K562 (cell line): ENCODE measurements around the gene ATP6V0E1. TPM values are rescaled to one million over a fixed set of nuclear protein-coding genes. Genes with fewer than 3 reads are reported as not detected.

ENCODE experiments used
- ATAC-seq: fragments of 200-7000 bp; cut with Tn5 transposase; 3 replicates; pipeline ENCODE4 v1.9.1; 2020; ENCODE audit warnings: moderate library complexity
- BruUV-seq: library from RNA; stranded (reverse); fragments of 400-500 nt; replicated peaks from 2 replicates; lab custom pipeline; 2021; lab: Mats Ljungman, UMichigan
- CTCF ChIA-PET: fragments of 300-600 bp; formaldehyde crosslinking; extraction: SDS; loops from one replicate; lab custom pipeline; 2021; ENCODE audit warnings: low intra/inter-chr PET ratio; lab: Yijun Ruan, JAX
- POLR2A ChIA-PET: fragments of 300-600, 350-650 bp; sonication (Branson Sonifier 250); formaldehyde crosslinking; extraction: SDS; loops from one replicate; lab custom pipeline; 2021; ENCODE audit warnings: antibody characterized with exemption, inconsistent platforms; lab: Yijun Ruan, JAX
- DNase-seq, 4 experiments: peaks; one replicate each; pipeline versions ENCODE4 v3.0.0 to v3.0.0-alpha.2; 2011 to 2018; ENCODE audit warnings: low spot score in 3 of 4, mixed read lengths in 3 of 4; ENCODE audit errors: extremely low read depth in 1 of 4
- FAIRE-seq: peaks from 2 replicates; lab custom pipeline; 2011; peaks lifted over from hg19 to GRCh38; lab: Jason Lieb, UNC
- H2AFZ ChIP-seq: 2 replicates; pipeline ENCODE4 v1.6.0; 2011; ENCODE audit warnings: low read depth, low read length, control low read depth, inconsistent platforms
- H3K27ac ChIP-seq: fragments of 200-600 bp; 3 replicates; pipeline ENCODE4 v1.8.0; 2011; ENCODE audit warnings: low read depth, mild to moderate bottlenecking, control low read depth, inconsistent platforms, low read length, moderate library complexity, mixed read lengths; ENCODE audit errors: extremely low read depth
- H3K27me3 ChIP-seq, 2 experiments: fragments of 300-600 bp in 1 of 2; 2 replicates in 1 of 2; 3 replicates in 1 of 2; pipeline versions ENCODE4 v1.6.0 to v1.8.0; 2011; ENCODE audit warnings: inconsistent platforms in 2 of 2, low read length in 2 of 2, mild to moderate bottlenecking in 1 of 2, mixed read lengths in 1 of 2, moderate library complexity in 1 of 2; ENCODE audit not compliant: control insufficient read depth in 2 of 2, insufficient read depth in 2 of 2
- H3K36me3 ChIP-seq: fragments of 300-600 bp; 3 replicates; pipeline ENCODE4 v1.8.0; 2011; ENCODE audit warnings: mild to moderate bottlenecking, low read length, inconsistent platforms; ENCODE audit not compliant: control insufficient read depth, insufficient read depth
- H3K4me1 ChIP-seq, 2 experiments: fragments of 200-600 bp in 1 of 2; replicated peaks in 1 of 2; 2 replicates in 1 of 2; 3 replicates in 1 of 2; pipeline versions ENCODE4 v1.5.1 to v1.8.0; 2011; ENCODE audit warnings: inconsistent platforms in 2 of 2, low read length in 2 of 2, mild to moderate bottlenecking in 1 of 2, mixed read lengths in 1 of 2, moderate library complexity in 1 of 2; ENCODE audit not compliant: control insufficient read depth in 2 of 2, insufficient read depth in 2 of 2
- H3K4me2 ChIP-seq: 2 replicates; pipeline ENCODE4 v1.6.1; 2011; ENCODE audit warnings: low read length, control low read depth, inconsistent platforms, mixed read lengths; ENCODE audit not compliant: insufficient read depth
- H3K4me3 ChIP-seq: fragments of 200-600 bp; sonication (generic), shearing (Covaris generic); 2 replicates; pipeline ENCODE4 v1.5.1; 2016; ENCODE audit warnings: control low read depth, inconsistent platforms
- H3K79me2 ChIP-seq: fragments of 200-600 bp; 3 replicates; pipeline ENCODE4 v1.8.0; 2011; ENCODE audit warnings: low read length, inconsistent platforms; ENCODE audit not compliant: control insufficient read depth, insufficient read depth
- H3K9ac ChIP-seq, 2 experiments: 2 replicates each; pipeline versions ENCODE4 v1.6.0 to v1.6.1; 2011; ENCODE audit warnings: low read depth in 2 of 2, low read length in 2 of 2, control low read depth in 1 of 2, inconsistent platforms in 1 of 2, mild to moderate bottlenecking in 1 of 2, mixed read lengths in 1 of 2; ENCODE audit not compliant: insufficient read depth in 1 of 2
- H3K9me1 ChIP-seq: one replicate; pipeline ENCODE4 v1.6.0; 2011; ENCODE audit warnings: inconsistent platforms, mild to moderate bottlenecking, low read length, moderate library complexity; ENCODE audit not compliant: control insufficient read depth, insufficient read depth
- H3K9me3 ChIP-seq: replicated peaks from 2 replicates; pipeline ENCODE4 v1.5.1; 2011; ENCODE audit warnings: low read depth, low read length, inconsistent platforms; ENCODE audit not compliant: control insufficient read depth, insufficient read depth
- H4K20me1 ChIP-seq: replicated peaks from 2 replicates; pipeline ENCODE4 v1.6.1; 2011; ENCODE audit warnings: low read length, inconsistent platforms, mixed read lengths; ENCODE audit not compliant: control insufficient read depth, insufficient read depth
- FOXP1 ChIP-seq: sonication (generic); formaldehyde crosslinking; IDR thresholded peaks from 2 replicates; pipeline ENCODE4 v1.8.0; 2022; ENCODE audit warnings: mild to moderate bottlenecking, missing genetic modification reagents
- HMG20A ChIP-seq: fragments of 450-650 bp; formaldehyde crosslinking; conservative IDR thresholded peaks from 2 replicates; pipeline ENCODE4 v1.4.0; 2020; ENCODE audit warnings: mild to moderate bottlenecking, mixed read lengths
- KAT2B ChIP-seq: IDR thresholded peaks from one replicate; pipeline ENCODE4 v1.6.1; 2012; ENCODE audit warnings: low read depth, mild to moderate bottlenecking, control low read depth, inconsistent platforms, low read length, moderate library complexity
- MIER1 ChIP-seq: fragments of 450-650 bp; IDR thresholded peaks from 2 replicates; pipeline ENCODE4 v1.6.1; 2016; ENCODE audit warnings: antibody characterized with exemption, mild to moderate bottlenecking, low read depth
- RAD51 ChIP-seq: fragments of 450-650 bp; IDR thresholded peaks from 2 replicates; pipeline ENCODE4 v1.7.1; 2016; ENCODE audit warnings: low read depth, mild to moderate bottlenecking, borderline replicate concordance
- RFX7 ChIP-seq: fragments of 250-450 bp; sonication (Bioruptor Pico); IDR thresholded peaks from 2 replicates; pipeline ENCODE4 v1.5.1; 2021; ENCODE audit warnings: mild to moderate bottlenecking
- ZNF3 ChIP-seq: fragments of 250-450 bp; sonication (Bioruptor Pico); IDR thresholded peaks from 2 replicates; pipeline ENCODE4 v1.5.0; 2021; ENCODE audit warnings: mild to moderate bottlenecking, moderate library complexity
- ZNF609 ChIP-seq: sonication (generic); formaldehyde crosslinking; IDR thresholded peaks from 2 replicates; pipeline ENCODE4 v1.8.1; 2023; ENCODE audit warnings: missing genetic modification reagents, mild to moderate bottlenecking, borderline replicate concordance
- WGBS: fragments of 100-300 bp; shearing (Covaris generic); methylation state at CpG from one replicate; pipeline ENCODE4 v1.1.6; 2016; ENCODE audit warnings: low coverage, mixed read lengths; ENCODE audit not compliant: insufficient coverage; ENCODE audit errors: missing lambda C conversion rate; 5-methylcytosine and 5-hydroxymethylcytosine counted together
- in situ Hi-C: fragments of 300-500 bp; cut with MboI; formaldehyde crosslinking; loops from 4 replicates; pipeline ENCODE4 v1.15.0; 2018; ENCODE audit warnings: inconsistent platforms, mixed read lengths
- intact Hi-C: fragments of 100-400 bp; cut with micrococcal nuclease; formaldehyde crosslinking; loops from 2 replicates; pipeline ENCODE4 v1.14.2; 2022
- polyA plus RNA-seq, 8 experiments: library from polyadenylated mRNA; depleted of rRNA in 4 of 8; stranded (reverse) in 5 of 8; unstranded in 3 of 8; fragments of >200 nt; fragmentation: Nextera tagmentation in 2 of 8; fragmentation: Illumina TruSeq in 1 of 8; extraction: Ambion mirVana in 2 of 8; extraction: Trizol in 1 of 8; gene quantifications; 2 replicates each; pipeline versions ENCODE4 v1.2.1 to v1.2.3, GENCODE V29; 2011 to 2014; ENCODE audit warnings: inconsistent platforms in 1 of 8, missing spikeins in 1 of 8
- total RNA-seq, 7 experiments: library from RNA; depleted of rRNA in 6 of 7; stranded (reverse); fragments of >200 nt in 6 of 7; fragmentation: Illumina TruSeq in 2 of 7; extraction: Trizol in 2 of 7; gene quantifications; 2 replicates each; pipeline versions ENCODE4 v1.2.1 to v1.2.3, GENCODE V29; 2011 to 2021; ENCODE audit warnings: low replicate concordance in 1 of 7

The ATP6V0E1 gene
- total and polyA plus RNA-seq, 9 of the 15 experiments (the other 6 are each of a cell fraction or from before 2014, with no cell fraction given) = 63.8 to 395 (median 112) TPM

GRCh38 chr5:172946146-172946545 is 37.4 kb upstream of the ATP6V0E1 start:
- Histone ChIP-seq H4K20me1 (no peaks in the 10 kb centered on the region), H3K4me2 (no peak overlapping the region), H3K36me3 (peaks cover 11% of the 10 kb centered on the region; the same call in 1 of the 3 replicates), H3K9me1 (no peaks in the 10 kb centered on the region), H3K27ac (no peak overlapping the region), H2AFZ (no peak overlapping the region), H3K9ac (no peak overlapping the region), H3K79me2 (no peaks in the 10 kb centered on the region), H3K27me3 (no peaks in the 10 kb centered on the region), H3K9me3 (no peaks in the 10 kb centered on the region), H3K4me3 (no peak overlapping the region), H3K4me1 (peaks cover 7 to 12% of the 10 kb centered on the region in 2 experiments)
- in situ Hi-C loops = loop anchor here (10.0 kb wide), 1 partner anchor 461 kb away; no protein-coding TSS in a partner anchor
- TF ChIP-seq RAD51 (no peak), ZNF609 (no peak), MIER1 (no peak), FOXP1 (no peak), ZNF3 (CRISPR knock-in tag) (no peak), KAT2B (no peak), HMG20A (CRISPR knock-in tag) (no peak), RFX7 (CRISPR knock-in tag) (no peak)
- intact Hi-C loops = no loop called here
- FAIRE-seq = no peak
- POLR2A ChIA-PET = interaction anchor here (0.7 kb wide), 1 partner anchor 12 kb away, joined by 3 read pairs; no protein-coding TSS in a partner anchor
- CTCF ChIA-PET = no interaction called here
- no TSS peak for BruUV-seq
- WGBS = 81% methylated on average over 7 of the region's 7 CpGs
- no peak for DNase-seq
- no peak for ATAC-seq
